NCI-H2196 (cell line): Measurements from ENCODE around the gene TEX50.
"Not testable (repeated sequence)": the region's sequence is repeated elsewhere in the genome, so short reads cannot be mapped to it uniquely, and the experiment has no call there.

Source experiments
- DNase-seq: peaks from one replicate; lab custom pipeline; 2025; ENCODE audit not compliant: unreplicated experiment; lab: John Stamatoyannopoulos, UW

The TEX50 gene

DNA sequence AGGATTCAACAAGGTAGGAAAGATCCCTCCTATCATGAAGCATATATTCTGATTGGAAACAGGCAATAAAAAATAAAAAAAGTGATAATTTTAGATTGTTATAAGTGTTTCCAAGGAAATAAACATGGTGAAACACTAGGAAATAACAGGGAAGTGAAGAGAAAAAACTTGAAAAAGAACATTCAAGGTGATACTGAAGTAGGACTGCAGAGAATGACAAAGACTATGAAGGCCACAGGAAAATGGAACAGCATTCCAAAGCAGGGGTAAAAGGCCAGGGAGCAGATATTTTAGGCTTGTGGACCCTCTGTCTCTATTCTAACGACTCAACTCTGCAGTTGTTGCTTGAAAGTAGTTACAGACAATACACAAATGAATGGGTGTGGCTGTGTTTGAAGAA is 26.6 kb downstream of the TEX50 start:
- DNase-seq = no peak

DNA sequence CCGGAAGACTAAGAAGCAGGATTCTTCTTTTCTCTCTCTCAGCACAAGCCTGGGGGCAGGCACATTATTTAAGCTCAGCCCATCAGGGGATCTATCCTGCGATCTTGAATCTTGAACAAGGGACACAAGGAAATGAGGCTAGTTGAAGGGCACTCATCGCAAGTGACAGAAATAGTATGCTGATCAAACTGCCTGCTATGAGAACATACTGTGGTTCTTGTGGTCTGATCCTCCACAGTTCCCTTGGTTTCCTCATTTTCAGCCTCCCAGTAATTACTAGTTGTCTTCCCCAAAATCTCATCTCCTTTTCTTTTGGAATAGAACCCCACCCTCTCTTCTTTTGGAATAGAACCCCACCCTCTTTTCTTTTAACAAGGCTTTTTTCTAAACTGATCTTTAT is 28.0 kb downstream of the TEX50 start:
- DNase-seq = no peak

DNA sequence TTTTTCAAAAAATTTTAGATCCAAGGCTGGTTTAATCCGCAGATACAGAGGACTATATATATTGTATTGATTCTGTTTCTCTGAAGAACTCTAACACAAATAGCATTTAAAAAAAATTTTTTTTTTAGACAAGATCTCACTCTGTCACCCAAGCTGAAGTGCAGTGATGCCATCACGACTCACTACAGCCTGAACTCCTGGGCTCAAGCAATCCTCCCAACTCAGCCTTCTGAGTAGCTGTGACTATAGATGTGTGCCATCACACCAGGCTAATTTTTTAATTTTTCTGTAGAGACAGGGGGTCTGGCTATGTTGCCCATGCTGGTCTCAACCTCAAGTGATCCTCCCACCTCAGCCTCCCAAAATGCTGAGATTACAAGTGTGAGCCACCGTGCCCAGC is 31.5 kb downstream of the TEX50 start:
- DNase-seq = no peak

DNA sequence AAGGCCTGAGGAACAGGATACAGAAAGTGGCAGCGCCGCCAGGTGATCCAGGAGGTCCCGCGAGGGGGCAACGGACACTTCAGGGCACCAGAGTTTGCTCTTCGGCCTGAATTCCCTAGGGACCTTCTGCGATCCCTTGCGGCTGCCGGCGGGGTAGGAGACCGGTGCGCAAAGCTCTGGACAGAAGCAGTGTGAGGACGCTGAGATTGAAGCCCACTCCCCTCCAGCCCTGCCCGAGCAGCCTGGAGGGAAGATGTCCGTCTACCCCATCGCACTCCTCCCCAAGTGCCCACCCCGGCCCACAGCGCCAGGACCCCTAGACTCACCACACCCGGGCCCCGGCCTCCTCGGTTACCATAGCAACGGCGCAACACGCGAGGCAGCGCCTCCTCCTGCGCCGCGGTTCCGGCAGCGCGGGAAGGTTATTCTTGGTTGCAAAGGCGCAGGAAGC is 34.4 kb downstream of the TEX50 start, which contains the start of gene ANKRD45:
Gene ANKRD45 (minus strand): TSS at position 361 of the 451 bp plus-strand sequence. CDS start 10,433 bp downstream, outside the sequence.
- DNase-seq = no peak

DNA sequence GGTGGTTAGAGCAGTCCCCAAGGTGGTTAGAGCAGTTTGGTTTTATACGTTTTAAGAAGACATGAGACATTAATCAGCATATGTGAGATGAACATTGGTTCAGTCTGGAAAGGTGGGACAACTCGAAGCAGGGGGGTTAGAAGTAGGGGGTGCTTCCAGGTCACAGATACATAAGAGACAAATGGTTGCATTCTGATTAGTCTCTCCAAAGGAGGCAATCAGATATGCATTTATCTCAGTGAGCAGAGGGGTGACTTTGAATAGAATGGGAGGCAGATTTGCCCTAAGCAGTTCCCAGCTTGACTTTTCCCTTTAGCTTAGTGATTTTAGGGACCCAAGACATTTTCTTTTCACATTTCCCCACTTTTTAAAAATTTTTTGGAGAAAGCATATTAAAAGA is 39.4 kb downstream of the TEX50 start:
- not testable (repeated sequence) for DNase-seq

DNA sequence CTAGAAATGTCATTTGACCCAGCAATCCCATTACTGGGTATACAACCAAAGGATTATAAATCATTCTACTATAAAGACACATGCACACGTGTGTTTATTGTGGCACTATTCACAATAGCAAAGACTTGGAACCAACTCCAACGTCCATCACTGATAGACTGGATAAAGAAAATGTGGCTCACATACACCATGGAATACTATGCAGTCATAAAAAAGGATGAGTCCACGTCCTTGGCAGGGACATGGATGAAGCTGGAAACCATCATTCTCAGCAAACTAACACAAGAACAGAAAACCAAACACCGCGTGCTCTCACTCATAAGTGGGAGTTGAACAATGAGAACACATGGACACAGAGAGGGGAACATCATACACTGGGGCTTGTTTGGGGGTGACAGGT is 45.0 kb downstream of the TEX50 start:
- DNase-seq = not testable (repeated sequence)

DNA sequence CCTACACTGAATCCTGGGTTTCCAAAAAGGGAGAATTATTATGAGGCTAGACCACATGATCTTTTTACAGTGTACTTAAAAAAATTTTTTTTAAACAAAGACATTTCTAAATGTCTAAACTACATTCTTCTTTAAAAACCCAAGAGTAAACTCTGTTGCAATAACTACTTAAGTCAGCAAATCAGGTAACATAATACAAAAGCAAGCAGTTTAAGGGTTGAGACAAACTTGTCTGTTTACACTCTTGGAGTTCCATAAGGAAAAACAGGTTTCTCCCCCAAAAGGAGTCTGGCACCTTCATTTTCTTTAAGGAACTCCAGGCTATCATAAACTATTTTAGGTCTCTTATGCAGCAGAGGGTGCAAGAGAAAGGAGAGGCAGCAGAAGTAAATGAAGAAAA is 47.0 kb downstream of the TEX50 start:
- DNase-seq = no peak

DNA sequence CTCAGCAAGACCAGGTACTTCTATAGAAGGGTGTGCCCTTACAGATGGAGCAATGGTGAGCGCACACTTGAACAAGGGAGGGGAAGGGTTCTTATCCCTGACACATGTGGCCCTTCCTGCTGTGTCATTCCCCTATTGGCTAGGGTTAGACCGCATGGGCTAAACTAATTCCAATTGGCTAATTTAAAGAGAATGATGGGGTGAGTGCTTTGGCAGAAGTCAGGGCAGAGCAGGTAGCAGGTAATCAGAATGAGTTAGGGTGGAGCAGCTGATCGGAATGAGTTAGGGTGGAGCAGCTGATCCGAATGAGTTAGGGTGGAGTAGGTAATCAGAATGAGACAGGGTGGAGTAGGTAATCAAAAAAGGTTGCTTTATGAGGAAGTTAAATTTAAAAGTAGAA is 48.7 kb downstream of the TEX50 start:
- DNase-seq = not testable (repeated sequence)

DNA sequence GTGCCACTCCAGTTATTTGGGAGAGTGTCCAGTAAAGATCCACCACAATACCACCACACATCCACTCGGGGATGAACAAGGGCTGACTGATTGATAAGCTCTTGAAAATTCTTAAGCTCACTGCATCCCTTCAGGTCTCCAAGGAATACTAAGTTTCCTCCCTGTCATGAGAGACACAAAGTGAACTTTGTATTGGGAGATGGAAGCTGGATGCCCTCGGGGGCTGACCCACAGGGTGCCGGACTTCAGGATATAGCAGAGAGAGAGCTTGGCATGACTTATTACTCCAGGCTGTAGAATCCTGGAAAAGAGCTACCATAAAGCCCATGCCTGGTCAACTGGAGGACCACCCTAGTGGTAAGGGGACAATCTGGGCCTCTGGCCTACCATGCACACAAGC is 50.0 kb downstream of the TEX50 start:
- not testable (repeated sequence) for DNase-seq
